Suprapubic skin (tissue), 4 donors: ENCODE data around the gene DFFA.

Source experiments
- CTCF ChIP-seq, 2 donors: fragments of 200-600 bp in 1 of 2; fragments of 450-650 bp in 1 of 2; sonication (generic) in 1 of 2; IDR thresholded peaks; one replicate each; pipeline ENCODE4 v1.5.1; 2016 to 2019; ENCODE audit warnings: antibody characterized with exemption in 2 of 2, mild to moderate bottlenecking in 1 of 2, moderate library complexity in 1 of 2
- POLR2A ChIP-seq, 2 donors: fragments of 450-650 bp; IDR thresholded peaks; one replicate each; pipeline ENCODE4 v1.6.1; 2017; ENCODE audit warnings: antibody characterized with exemption in 2 of 2, mild to moderate bottlenecking in 2 of 2, moderate library complexity in 2 of 2
- POLR2AphosphoS5 ChIP-seq, 3 donors: sonication (generic); formaldehyde crosslinking; IDR thresholded peaks; one replicate each; pipeline ENCODE4 v1.6.1; 2017; ENCODE audit warnings: antibody characterized with exemption in 3 of 3

GRCh38 chr1:10495475-10495817 lies 23.1 kb upstream of the DFFA start:
- TF ChIP-seq POLR2AphosphoS5 (IDR thresholded peaks at IDR 0.05) (no peak), CTCF (IDR thresholded peaks at IDR 0.05) (no peak), POLR2A (IDR thresholded peaks at IDR 0.05) (no peak)
